ENCODE measurements around the gene DCDC2.
"Not testable (repeated sequence)": the region's sequence is repeated elsewhere in the genome, so short reads cannot be mapped to it uniquely, and the experiment has no call there.

DCDC2 gene

GRCh38 chr6:24357336-24358218 lies at the start of gene DCDC2:
Gene DCDC2 (minus strand): TSS chr6:24358059. CDS start chr6:24357750, 309 bp downstream.
- Mint-ChIP-seq H3K4me1 (peaks cover 34% of the 10 kb centered on the region), H3K27ac (no peak within 1 kb of the TSS), H3K36me3 (ENCODE audit: low read depth) (no peaks in the 10 kb centered on the region), H3K27me3 (ENCODE audit: low read depth, poor library complexity) (peaks cover 9% of the 10 kb centered on the region), H3K9me3 (no peaks in the 10 kb centered on the region), H3K4me3 (peak within 1 kb of the TSS; percentile 66)
- peak; percentile 20 for DNase-seq
- TF ChIP-seq, protein P1, sequence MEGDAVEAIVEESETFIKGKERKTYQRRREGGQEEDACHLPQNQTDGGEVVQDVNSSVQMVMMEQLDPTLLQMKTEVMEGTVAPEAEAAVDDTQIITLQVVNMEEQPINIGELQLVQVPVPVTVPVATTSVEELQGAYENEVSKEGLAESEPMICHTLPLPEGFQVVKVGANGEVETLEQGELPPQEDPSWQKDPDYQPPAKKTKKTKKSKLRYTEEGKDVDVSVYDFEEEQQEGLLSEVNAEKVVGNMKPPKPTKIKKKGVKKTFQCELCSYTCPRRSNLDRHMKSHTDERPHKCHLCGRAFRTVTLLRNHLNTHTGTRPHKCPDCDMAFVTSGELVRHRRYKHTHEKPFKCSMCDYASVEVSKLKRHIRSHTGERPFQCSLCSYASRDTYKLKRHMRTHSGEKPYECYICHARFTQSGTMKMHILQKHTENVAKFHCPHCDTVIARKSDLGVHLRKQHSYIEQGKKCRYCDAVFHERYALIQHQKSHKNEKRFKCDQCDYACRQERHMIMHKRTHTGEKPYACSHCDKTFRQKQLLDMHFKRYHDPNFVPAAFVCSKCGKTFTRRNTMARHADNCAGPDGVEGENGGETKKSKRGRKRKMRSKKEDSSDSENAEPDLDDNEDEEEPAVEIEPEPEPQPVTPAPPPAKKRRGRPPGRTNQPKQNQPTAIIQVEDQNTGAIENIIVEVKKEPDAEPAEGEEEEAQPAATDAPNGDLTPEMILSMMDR (IDR thresholded peaks at IDR 0.05), result no peak

- TF ChIP-seq, protein P1 (IDR thresholded peaks at IDR 0.05), result no peak
- DNase-seq, result no peak
- Mint-ChIP-seq H3K4me3 (no peak overlapping the region), H3K9me3 (no peaks in the 10 kb centered on the region), H3K36me3 (ENCODE audit: low read depth) (peaks cover 26% of the 10 kb centered on the region), H3K4me1 (peaks cover 34% of the 10 kb centered on the region), H3K27me3 (ENCODE audit: low read depth, poor library complexity) (peaks cover 12% of the 10 kb centered on the region), H3K27ac (no peak overlapping the region)
Measured at GRCh38 chr6:24405262-24405661, 47.4 kb upstream of the DCDC2 start.

GRCh38 chr6:24403501-24403824 lies 45.6 kb upstream of the DCDC2 start:
- Mint-ChIP-seq H3K4me1 (peaks cover 45% of the 10 kb centered on the region), H3K27me3 (ENCODE audit: low read depth, poor library complexity) (peaks cover 27% of the 10 kb centered on the region), H3K9me3 (peaks cover 5% of the 10 kb centered on the region), H3K36me3 (ENCODE audit: low read depth) (peaks cover 19% of the 10 kb centered on the region), H3K27ac (peak overlapping the region; percentile 74), H3K4me3 (peak overlapping the region; percentile 98)
- DNase-seq, result no peak
- TF ChIP-seq, protein P1 (IDR thresholded peaks at IDR 0.05), result no peak

GRCh38 chr6:24402697-24403500 lies 45.0 kb upstream of the DCDC2 start, which contains the start of gene MRS2:
Gene MRS2 (plus strand): TSS chr6:24402936. CDS start chr6:24403047, 111 bp downstream.
- peaks cover 18% of the 10 kb centered on the region for H3K36me3 Mint-ChIP-seq (ENCODE audit: low read depth)
- peaks cover 5% of the 10 kb centered on the region for H3K9me3 Mint-ChIP-seq
- H3K27me3 Mint-ChIP-seq (ENCODE audit: low read depth, poor library complexity), result peaks cover 33% of the 10 kb centered on the region
- DNase-seq, result peak; percentile 72
- peak within 1 kb of the TSS; percentile 74 for H3K27ac Mint-ChIP-seq
- H3K4me1 Mint-ChIP-seq, result peaks cover 45% of the 10 kb centered on the region
- TF ChIP-seq, protein P1 (IDR thresholded peaks at IDR 0.05), result no peak
- H3K4me3 Mint-ChIP-seq, result peak within 1 kb of the TSS; percentile 98

DNA sequence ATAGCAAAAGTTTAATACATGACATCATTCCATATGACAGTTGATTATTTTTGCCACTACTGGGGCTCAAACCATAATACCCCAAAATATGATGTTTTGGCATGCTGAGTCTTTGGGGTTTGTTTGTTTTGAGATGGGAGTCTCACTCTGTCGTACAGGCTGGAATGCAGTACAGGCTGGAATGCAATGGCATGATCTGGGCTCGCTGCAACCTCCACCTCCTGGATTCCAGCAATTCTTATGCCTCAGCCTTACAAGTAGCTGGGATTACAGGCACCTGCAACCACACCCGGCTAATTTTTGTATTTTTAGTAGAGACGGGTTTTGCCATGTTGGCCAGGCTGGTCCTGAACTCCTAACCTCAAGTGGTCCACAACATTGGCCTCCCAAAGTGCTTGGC lies 43.6 kb upstream of the DCDC2 start:
- Mint-ChIP-seq H3K4me1 (peaks cover 45% of the 10 kb centered on the region), H3K9me3 (peaks cover 18% of the 10 kb centered on the region), H3K27ac (no peak overlapping the region), H3K4me3 (no peak overlapping the region), H3K36me3 (ENCODE audit: low read depth) (peaks cover 18% of the 10 kb centered on the region), H3K27me3 (ENCODE audit: low read depth, poor library complexity) (peaks cover 40% of the 10 kb centered on the region)
- no peak for DNase-seq
- TF ChIP-seq, protein P1 (IDR thresholded peaks at IDR 0.05), result no peak

DNA sequence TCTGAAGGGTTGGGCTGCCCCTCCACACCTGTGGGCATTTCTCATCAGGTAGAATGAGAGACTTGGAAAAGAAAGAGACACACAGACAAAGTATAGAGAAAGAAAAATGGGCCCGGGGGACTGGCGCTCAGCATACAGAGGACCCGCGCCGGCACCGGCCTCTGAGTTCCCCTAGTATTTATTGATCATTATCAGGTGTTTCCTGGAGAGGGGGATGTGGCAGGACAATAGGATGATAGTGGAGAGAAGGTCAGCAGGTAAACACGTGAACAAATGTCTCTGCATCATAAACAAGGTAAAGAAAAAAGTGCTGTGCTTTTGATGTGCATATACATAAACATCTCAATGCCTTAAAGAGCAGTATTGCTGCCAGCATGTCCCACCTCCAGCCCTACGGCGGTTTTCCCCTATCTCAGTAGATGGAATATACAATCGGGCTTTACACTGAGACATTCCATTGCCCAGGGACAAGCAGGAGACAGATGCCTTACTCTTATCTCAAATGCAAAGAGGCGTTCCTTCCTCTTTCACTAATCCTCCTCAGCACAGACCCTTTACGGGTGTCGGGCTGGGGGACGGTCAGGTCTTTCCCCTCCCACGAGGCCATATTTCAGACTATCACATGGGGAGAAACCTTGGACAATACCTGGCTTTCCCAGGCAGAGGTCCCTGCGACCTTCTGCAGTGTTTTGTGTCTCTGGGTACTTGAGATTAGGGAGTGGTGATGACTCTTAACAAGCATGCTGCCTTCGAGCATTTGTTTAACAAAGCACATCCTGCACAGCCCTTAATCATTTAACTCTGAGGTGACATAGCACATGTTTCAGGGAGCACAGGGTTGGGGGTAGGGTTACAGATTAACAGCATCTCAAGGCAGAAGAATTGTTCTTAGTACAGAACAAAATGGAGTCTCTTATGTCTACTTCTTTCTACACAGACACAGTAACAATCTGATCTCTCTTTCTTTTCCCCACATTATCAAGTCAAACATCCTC lies 42.5 kb upstream of the DCDC2 start:
- not testable (repeated sequence) for DNase-seq; H3K36me3 Mint-ChIP-seq (ENCODE audit: low read depth); H3K27ac Mint-ChIP-seq
- Mint-ChIP-seq H3K4me3 (peak overlapping the region; percentile 53), H3K4me1 (peaks cover 45% of the 10 kb centered on the region), H3K9me3 (peaks cover 25% of the 10 kb centered on the region), H3K27me3 (ENCODE audit: low read depth, poor library complexity) (peaks cover 40% of the 10 kb centered on the region)
